Lower lobe of right lung (tissue), 2 donors: ENCODE results near the gene MYL12B. TPM values are rescaled to one million over a fixed set of nuclear protein-coding genes. Genes with fewer than 3 reads are reported as not detected.

ENCODE experiments used
- ATAC-seq, 2 donors: fragments of 200-7000 bp; cut with Tn5 transposase; one replicate each; pipeline ENCODE4 v1.9.1; 2020 to 2022; ENCODE audit warnings: mild to moderate bottlenecking in 2 of 2, moderate library complexity in 2 of 2
- DNase-seq: peaks from one replicate; pipeline ENCODE4 v3.0.0-alpha.2; 2020
- H3K27ac ChIP-seq: fragments of 200-600 bp; one replicate; pipeline ENCODE4 v1.8.0; 2022
- H3K27me3 ChIP-seq: fragments of 200-600 bp; one replicate; pipeline ENCODE4 v1.8.0; 2022; ENCODE audit warnings: low read depth
- H3K36me3 ChIP-seq: fragments of 200-600 bp; one replicate; pipeline ENCODE4 v1.8.0; 2022; ENCODE audit warnings: mild to moderate bottlenecking
- H3K4me1 ChIP-seq: fragments of 200-600 bp; one replicate; pipeline ENCODE4 v1.8.0; 2022
- H3K4me3 ChIP-seq: fragments of 200-600 bp; one replicate; pipeline ENCODE4 v1.8.0; 2022; ENCODE audit warnings: mild to moderate bottlenecking
- H3K9me3 ChIP-seq: fragments of 200-600 bp; one replicate; pipeline ENCODE4 v1.8.0; 2022
- intact Hi-C: fragments of 100-400 bp; cut with DNase I; formaldehyde crosslinking; loops from one replicate; pipeline ENCODE4 v1.11.0; 2022
- long read RNA-seq: library from polyadenylated mRNA; unstranded; transcript quantifications from one replicate; pipeline ENCODE4 v2.0.0, GENCODE V29; 2021
- total RNA-seq: library from RNA; stranded (reverse); fragmentation: NEBNext Ultra II Directional; extraction: Animal tissue kit (Norgen Biotek cat#: 25700); gene quantifications from one replicate; pipeline ENCODE4 v1.2.1, GENCODE V29; 2021
- TF ChIP-seq, protein P1 (sequence below): fragments of 200-600 bp; IDR thresholded peaks from one replicate; pipeline ENCODE4 v1.8.0; 2022; ENCODE audit warnings: antibody characterized with exemption, mild to moderate bottlenecking
- donor health status: DM: no; HTN: yes; CAD: no; lungs with severe emphysema.

The MYL12B gene
- 318 TPM for total RNA-seq
- long read RNA-seq, transcript MYL12B-201 (4 exons, 1,210 nt), result major isoform, 227 of 237 reads
- long read RNA-seq, partial matches to known transcripts, result 6 of 237 reads
- long read RNA-seq, other reads (novel, unspliced or antisense), result 0 of 237 reads

DNA sequence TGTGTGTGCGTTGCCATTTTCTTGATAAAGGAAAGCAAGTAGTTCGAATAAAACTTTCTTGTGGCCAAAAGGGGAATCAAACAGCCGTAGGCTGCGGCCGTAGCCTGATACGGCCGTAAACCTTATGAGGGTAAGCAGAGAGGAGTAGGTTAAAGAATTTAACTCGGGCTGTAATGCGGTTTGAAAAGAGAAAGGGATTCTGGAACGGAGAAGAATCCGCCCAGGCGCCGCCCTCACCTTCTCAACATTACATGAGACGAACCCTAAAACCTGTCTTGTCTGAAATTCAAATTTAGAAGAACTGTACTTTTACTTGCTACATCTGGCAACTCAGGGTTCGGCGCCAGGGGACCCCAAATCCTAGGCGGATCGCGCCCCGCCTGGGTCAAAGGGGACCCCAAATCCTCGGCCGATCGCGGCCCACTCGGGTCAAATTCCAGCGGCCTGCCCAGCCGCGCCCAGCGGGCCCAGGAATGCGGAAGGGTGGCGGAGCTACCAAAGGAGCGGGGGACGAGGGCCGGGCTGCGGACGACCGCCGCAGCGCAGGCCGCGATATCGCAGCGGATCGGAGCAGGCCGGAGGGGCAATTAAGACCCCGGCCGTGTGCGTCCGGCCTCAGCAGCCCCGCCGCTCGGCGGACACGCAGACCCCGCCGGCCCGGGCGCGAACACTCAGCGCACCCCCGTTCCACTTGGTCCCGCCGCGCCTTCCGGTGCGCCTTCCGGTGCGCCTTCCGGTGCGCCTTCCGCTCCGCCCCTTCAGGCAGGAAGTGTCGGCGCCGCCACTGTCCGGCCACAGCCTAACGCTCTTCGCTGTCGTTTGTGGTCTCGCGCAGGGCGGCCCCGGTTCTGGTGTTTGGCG is at the start of gene MYL12B:
Gene MYL12B, plus strand, starts transcription at position 761 of the 861 bp plus-strand sequence. CDS start 10,766 bp downstream, outside the sequence.
- Histone ChIP-seq H3K4me3 (peak within 1 kb of the TSS; percentile 81), H3K27me3 (no peaks in the 10 kb centered on the region), H3K4me1 (peaks cover 64% of the 10 kb centered on the region), H3K27ac (peak within 1 kb of the TSS; percentile 95), H3K9me3 (no peaks in the 10 kb centered on the region), H3K36me3 (peaks cover 28% of the 10 kb centered on the region)
- DNase-seq (peak; percentile 92), ATAC-seq (peak; percentile 95 to 96)
- TF ChIP-seq, protein P1, sequence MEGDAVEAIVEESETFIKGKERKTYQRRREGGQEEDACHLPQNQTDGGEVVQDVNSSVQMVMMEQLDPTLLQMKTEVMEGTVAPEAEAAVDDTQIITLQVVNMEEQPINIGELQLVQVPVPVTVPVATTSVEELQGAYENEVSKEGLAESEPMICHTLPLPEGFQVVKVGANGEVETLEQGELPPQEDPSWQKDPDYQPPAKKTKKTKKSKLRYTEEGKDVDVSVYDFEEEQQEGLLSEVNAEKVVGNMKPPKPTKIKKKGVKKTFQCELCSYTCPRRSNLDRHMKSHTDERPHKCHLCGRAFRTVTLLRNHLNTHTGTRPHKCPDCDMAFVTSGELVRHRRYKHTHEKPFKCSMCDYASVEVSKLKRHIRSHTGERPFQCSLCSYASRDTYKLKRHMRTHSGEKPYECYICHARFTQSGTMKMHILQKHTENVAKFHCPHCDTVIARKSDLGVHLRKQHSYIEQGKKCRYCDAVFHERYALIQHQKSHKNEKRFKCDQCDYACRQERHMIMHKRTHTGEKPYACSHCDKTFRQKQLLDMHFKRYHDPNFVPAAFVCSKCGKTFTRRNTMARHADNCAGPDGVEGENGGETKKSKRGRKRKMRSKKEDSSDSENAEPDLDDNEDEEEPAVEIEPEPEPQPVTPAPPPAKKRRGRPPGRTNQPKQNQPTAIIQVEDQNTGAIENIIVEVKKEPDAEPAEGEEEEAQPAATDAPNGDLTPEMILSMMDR, result no peak
- intact Hi-C loops, result no loop called here

- no peak for ATAC-seq
- TF ChIP-seq, protein P1, result no peak
- Histone ChIP-seq H3K4me1 (no peaks in the 10 kb centered on the region), H3K27ac (no peak overlapping the region), H3K27me3 (no peaks in the 10 kb centered on the region), H3K4me3 (no peak overlapping the region), H3K9me3 (no peaks in the 10 kb centered on the region), H3K36me3 (no peaks in the 10 kb centered on the region)
- DNase-seq, result no peak
- intact Hi-C loops, result no loop called here
Observed at GRCh38 chr18:3212657-3213056, 49.3 kb upstream of the MYL12B start.

GRCh38 chr18:3213300-3214059 is 48.5 kb upstream of the MYL12B start:
- DNase-seq (no peak), ATAC-seq (no peak)
- H3K36me3 ChIP-seq, result no peaks in the 10 kb centered on the region
- no peaks in the 10 kb centered on the region for H3K9me3 ChIP-seq
- no peaks in the 10 kb centered on the region for H3K4me1 ChIP-seq
- H3K4me3 ChIP-seq, result no peak overlapping the region
- no peak overlapping the region for H3K27ac ChIP-seq
- H3K27me3 ChIP-seq, result no peaks in the 10 kb centered on the region
- intact Hi-C loops, result no loop called here
- TF ChIP-seq, protein P1, result no peak

DNA sequence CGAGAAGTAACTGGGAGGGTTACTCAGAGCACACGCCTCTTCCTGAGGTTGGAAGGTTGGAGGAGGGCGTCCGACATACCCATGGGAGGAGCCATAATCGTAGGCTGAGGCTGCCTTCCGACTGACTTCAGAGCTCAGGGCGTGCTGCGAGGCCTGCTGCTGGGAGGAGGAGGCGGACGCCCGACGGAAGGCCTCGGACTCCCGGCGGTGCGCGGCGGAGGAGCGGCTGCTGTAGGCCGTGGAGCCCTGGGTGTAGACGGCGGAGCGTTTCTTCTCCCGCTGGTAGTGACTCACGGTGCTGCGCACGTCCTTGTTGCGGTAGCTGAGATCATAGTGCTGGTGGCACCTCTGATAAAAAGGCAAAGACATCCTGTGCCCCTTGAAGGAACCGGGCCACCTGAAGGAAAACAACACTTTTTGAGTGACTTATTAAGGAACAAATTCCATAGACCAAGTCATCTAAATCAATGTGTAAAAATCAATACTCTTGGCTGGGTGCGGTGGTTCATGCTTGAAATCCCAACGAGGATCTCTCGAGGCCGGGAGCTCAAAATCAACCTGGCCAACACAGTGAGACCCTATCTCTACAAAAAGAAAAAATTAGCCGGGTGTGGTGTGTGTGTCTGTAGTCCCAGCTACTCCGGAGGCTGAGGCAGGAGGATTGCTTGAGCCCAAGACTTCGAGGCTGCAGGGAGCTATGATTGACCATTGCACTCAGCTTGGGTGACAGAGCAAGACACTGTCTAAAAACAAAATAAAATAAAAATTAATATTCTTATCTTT is 46.9 kb upstream of the MYL12B start:
- no peaks in the 10 kb centered on the region for H3K27me3 ChIP-seq
- no peak overlapping the region for H3K4me3 ChIP-seq
- no peak for DNase-seq
- intact Hi-C loops, result no loop called here
- no peak overlapping the region for H3K27ac ChIP-seq
- TF ChIP-seq, protein P1, result no peak
- H3K4me1 ChIP-seq, result no peaks in the 10 kb centered on the region
- H3K9me3 ChIP-seq, result no peaks in the 10 kb centered on the region
- H3K36me3 ChIP-seq, result no peaks in the 10 kb centered on the region
- no peak for ATAC-seq

DNA sequence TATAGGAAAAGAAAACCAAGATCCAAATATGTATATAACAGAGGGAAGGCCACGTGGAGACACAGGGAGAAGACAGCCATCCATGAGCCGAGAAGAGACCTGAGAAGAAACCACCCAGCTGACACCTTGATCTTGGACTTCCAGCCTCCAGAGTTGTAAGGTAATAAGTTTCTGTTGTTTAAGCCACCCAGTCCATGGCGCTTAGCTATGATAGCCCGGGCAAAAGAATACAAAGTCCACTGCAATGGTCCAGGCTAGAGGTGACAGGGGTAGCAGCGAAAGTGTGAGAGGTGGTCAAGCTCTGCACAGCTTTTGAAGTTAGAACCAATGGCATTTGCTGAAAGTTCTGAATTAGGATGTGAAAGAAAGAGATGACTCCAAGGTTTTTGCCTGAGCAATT is 44.9 kb upstream of the MYL12B start:
- TF ChIP-seq, protein P1, result no peak
- H3K4me1 ChIP-seq, result no peaks in the 10 kb centered on the region
- intact Hi-C loops, result no loop called here
- H3K27me3 ChIP-seq, result no peaks in the 10 kb centered on the region
- DNase-seq, result no peak
- ATAC-seq, result no peak
- H3K9me3 ChIP-seq, result no peaks in the 10 kb centered on the region
- H3K36me3 ChIP-seq, result no peaks in the 10 kb centered on the region
- no peak overlapping the region for H3K27ac ChIP-seq
- H3K4me3 ChIP-seq, result no peak overlapping the region
